ENCODE measurements around the gene ZNF385B.

Gene ZNF385B

GRCh38 chr2:179543361-179543901 is 318.0 kb downstream of the ZNF385B start:
- no peak for DNase-seq

GRCh38 chr2:179541586-179541985 is 319.8 kb downstream of the ZNF385B start:
- no peak for DNase-seq

- DNase-seq, result no peak
These were observed 322.3 kb downstream of the ZNF385B start for GRCh38 chr2:179539124-179539511.

DNA sequence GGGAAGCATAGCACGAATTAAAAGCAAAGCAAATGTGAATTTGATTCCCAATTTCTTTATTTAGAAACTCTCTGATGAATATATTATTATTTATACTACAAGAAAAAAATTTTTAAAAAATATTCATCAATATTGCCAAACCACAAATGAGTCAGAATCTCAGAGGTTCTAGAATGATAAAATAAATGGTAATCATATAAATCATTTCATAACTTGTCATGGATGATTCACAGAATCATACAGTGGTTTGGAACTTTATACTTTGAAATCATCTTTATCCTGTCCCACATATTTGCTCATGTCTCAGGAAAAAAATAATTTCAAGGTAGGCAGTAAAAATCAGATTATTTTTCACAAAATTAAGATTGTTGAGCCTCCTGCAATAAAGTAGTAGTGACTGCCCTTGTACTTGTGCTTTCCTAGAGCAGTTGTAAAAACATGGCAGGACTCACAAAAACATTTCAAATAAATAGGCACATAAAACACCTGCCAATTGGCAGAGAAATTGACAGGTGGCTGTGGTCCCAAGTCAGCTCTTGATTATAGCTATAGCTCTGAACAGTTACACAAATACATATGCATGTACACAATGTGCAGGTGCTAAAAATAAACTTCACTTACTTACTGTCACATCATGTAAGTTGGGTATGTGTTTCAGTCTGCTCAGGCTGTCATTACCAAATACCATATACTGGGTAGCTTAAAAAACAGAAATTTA is 322.8 kb downstream of the ZNF385B start:
- no peak for DNase-seq

DNA sequence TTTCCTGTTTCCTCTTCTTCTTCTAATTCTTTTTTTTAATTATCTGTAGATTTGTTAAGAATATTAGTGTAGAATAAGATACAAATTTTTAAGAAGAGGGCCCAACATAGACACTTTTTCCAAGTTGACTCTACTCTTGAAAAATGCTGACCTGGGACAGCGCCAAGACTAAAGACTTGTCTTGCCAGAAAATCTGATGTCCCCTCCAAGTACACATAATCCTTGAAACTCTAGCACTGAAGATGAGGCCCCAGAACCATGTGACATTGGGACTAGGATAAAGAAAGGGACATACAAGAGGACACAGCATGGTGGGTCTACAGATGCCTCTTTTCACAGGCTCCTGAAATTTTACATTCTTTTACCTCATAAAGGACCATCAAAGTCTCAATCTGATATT is 325.2 kb downstream of the ZNF385B start:
- DNase-seq, result no peak

GRCh38 chr2:179533875-179534274 is 327.5 kb downstream of the ZNF385B start:
- DNase-seq, result no peak

DNA sequence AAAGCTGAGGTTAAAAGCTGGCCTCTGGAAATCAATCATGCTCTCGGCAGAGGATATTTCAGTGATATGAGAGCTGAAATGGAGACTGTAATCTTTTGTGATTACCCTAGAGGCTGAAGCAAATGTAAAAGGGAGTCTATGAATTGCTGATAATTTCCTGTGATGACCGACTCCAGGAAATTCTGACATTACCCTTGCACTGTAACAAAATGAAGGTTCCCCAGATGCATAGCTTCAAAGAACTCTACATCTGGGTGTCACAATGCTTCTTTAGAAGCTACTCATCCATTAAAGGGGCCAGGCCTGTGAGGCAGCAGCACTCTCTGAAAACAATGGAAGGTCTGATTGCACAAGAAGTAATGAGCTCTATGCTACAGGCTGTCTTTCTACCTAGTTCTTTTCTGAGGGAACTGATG is 328.5 kb downstream of the ZNF385B start:
- no peak for DNase-seq

DNA sequence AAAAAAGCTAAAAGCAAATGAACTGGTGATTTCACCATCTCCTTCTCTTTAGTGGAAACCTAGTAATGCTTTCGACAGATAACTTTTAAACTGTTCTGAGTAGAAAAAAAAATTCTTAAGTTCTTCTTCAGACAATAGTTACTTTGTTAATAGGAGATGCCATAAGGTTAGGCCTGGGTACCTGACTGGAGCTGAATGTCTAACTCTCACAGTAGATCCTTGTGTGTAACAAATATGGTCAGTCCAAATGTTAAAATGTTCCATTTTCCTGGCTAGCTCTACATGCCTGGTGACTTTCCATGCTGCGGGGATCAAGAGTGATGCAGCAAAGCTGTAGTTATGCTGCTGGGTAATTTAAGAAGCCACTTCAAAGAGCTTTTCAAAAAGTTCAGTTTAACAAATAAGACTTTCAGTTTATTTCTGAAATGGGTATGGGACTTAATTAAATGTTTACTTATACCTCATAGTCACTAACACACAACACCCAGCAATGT is 332.8 kb downstream of the ZNF385B start:
- no peak for DNase-seq

DNA sequence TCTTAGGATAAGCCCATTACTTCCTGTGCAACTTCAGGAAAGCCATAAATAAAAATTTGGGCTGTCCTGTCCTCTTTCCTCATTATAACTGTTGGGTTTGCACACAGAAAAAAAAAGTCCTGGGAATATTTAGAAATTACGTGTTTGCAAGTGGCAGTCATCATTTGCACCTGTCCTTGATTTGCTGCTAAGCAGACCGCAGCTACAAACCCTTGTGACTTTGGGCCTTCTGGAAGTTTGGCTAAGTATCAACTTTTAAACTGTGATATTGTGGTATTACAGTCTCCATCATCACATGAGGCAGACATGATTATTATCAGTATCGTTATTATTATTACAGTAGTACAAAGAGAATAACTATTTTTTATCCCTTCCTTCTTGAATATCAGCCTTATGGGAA is 336.1 kb downstream of the ZNF385B start:
- DNase-seq, result no peak

DNA sequence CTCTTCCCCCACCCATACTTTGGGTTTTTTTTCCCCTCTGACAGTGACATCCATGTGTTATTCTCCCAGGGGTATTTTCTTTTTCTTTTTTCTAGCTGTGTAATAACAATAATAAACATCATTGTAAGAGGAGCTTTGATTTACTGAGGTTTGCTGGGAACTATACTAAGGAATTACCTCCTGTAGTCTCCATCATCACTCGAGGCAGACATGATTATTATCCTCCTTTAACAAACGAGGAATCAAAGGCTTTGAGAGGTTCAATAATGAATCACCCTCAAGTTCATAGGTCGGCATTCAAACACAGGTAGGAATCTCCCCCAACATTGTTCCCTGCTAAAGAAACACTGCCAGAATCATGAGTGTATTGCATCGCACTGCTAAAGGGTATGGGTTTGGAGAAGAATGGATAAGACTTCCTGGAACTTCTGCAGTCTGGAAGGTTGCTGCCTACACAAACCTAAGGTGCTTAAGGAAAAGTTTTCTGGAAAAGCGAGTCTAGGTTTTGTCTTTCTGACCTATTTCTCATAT is 336.5 kb downstream of the ZNF385B start:
- DNase-seq, result no peak

DNA sequence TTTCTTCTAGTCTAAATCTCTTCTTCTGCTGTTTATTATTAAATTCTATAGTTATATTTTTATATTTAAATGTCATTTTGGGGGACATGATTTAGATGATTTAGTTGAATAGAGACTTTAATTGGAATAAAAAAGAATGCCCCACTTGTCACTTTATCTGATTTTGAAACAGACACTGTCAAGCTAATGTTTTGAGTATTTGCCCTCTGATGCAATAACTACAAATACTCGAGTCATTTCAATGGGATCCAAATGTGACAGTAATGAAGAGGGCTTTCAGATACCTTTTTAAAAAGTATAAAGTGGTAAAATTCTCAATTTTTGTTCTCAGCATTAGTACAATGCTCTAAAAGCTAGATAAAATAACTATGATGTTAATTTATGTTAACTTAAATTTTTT is 339.5 kb downstream of the ZNF385B start:
- DNase-seq, result no peak

GRCh38 chr2:179518830-179519229 is 342.6 kb downstream of the ZNF385B start:
- no peak for DNase-seq

DNA sequence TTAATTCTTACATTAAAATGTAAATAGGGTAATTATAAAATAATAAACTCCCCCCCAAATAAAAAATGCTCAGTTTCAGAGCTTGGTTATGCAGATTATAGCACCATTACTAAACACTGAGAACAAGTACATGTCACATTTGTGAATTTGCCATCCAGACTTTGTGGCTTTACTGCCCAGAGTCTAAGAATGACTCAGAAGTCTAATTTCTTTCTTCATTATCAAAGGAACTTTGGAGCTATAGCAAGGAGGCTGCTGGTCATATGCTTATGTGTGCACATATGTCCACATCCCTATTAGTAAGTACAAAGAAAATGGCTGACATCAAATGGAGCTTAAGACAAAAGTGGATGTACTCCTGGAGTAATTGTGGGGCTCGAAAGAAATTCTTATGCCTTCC is 348.2 kb downstream of the ZNF385B start:
- no peak for DNase-seq

GRCh38 chr2:179512281-179513035 is 349.0 kb downstream of the ZNF385B start:
- no peak for DNase-seq

GRCh38 chr2:179511105-179511789 is 350.2 kb downstream of the ZNF385B start:
- DNase-seq, result no peak

DNA sequence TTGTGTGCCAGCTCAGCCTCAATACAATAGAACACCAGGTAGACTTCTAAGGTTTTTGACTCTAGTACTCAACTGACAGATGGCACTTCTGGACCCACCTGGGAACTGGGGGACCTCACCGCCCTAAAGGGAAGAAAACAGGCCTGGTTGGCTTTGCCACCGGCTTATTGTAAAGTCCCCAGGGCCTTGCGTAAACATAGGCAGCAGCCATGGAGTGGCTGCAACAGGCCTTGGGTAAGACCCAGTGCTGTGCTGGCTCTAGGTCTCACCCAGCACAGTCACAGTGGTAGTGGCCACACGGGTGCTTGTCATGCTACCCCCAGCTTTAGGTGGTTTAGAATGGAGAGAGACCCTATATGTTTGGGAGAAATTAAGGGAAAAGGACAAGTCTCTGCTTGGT is 366.1 kb downstream of the ZNF385B start:
- DNase-seq, result no peak

DNA sequence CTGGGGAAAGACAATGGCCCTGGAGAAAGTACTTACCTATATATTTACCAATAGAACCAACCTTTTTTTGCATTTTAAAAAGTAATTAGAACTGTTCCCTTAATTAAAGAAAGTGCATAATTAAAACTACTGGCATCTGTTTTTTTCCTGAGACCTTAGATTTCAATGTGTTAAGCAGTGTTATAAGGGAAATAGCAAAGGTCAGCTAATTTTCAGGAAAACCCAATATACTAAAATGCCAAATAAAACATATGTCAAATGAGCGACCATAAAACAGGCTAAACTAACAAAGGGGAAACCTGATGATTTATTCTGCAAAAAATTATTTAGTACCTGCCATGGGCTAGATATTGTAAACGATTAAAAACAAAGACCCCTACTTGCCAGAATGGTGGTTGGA is 372.8 kb downstream of the ZNF385B start:
- DNase-seq, result no peak

DNA sequence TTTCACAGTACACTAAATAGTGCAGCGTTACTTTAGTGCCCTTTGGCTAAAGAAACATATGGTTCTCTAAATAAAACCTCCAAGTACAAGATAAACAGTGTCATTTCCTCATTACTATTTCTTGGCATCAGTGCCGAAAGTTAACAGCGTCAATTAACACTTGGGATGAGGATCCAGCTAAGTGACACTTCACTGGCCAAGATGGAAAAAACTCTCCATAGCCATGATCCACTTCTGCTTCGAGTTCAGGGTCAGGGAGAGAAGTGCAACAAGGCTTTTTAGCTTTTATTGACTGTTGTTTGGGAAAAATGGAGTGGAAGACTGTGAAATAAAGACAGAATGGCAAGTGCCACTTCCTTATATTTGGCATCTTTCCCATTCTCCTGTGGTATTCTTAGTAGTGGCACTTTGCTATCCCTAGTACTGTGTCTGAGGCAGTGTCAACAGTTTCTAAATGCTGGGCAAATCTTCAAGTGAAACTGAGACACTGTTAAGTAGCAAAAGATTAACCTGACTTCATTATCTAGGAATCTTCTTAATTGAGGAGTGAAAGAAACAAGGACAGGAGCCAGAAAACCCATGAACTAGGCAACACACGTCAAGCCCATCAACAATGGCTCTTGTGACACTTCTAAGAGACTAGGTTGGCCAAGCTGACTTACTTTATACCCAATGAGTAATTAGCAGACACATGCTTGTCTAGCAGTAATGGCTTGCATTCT is 374.2 kb downstream of the ZNF385B start:
- DNase-seq, result no peak

DNA sequence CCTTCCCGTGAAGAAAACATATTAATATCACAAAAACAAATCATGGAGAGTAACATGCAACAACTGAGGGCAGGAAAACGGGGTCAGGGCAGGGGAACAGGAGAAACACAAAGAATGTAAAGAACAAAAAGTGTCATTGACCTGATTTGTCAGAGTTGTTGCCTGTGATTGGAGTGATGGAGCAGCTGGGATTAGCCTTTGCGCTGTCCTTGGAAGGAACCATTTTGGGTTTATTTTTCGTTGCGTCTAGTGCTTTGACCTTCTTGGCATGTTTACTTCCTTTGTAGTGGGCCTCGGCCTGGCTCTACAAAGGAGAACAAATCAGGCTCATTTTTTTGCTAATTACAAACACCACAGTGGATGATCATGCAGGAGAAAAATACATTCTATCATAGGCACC is 378.3 kb downstream of the ZNF385B start:
- no peak for DNase-seq

GRCh38 chr2:179479947-179480346 is 381.5 kb downstream of the ZNF385B start:
- no peak for DNase-seq

- no peak for DNase-seq
These were observed 382.6 kb downstream of the ZNF385B start for GRCh38 chr2:179478771-179479170.

DNA sequence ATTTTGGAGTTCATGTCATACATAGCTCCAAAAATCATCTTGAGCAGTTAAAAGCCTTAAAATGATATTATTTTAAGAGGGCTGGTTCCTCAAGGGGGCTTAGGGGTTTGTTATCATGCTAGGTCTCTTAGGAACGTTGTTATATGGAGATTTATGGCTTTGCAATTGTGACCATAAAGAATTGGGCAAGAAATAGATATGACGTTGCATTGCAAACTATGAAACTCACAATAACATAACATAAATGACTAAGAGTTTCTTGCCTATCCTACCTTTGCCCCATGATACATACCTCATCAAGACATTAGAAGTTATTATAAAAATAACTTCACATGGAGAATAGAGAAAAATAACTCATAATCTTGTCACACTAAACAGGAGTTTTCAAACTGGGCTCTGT is 390.4 kb downstream of the ZNF385B start:
- DNase-seq, result no peak

- no peak for DNase-seq
These were observed 391.3 kb downstream of the ZNF385B start for GRCh38 chr2:179470089-179470488.

All from GF-D8 (cell line).